DND-41 (cell line): ENCODE measurements around the gene TAOK3.

ENCODE experiments used
- EZH2 ChIP-seq: IDR thresholded peaks from 3 replicates; pipeline ENCODE4 v1.6.1; 2012; ENCODE audit warnings: borderline replicate concordance, low read depth, mild to moderate bottlenecking, moderate library complexity, low read length, inconsistent platforms; ENCODE audit not compliant: severe bottlenecking
- TF ChIP-seq, protein P1 (sequence below): IDR thresholded peaks from 2 replicates; pipeline ENCODE4 v1.5.1; 2012; ENCODE audit warnings: borderline replicate concordance, low read length, moderate library complexity, mild to moderate bottlenecking; ENCODE audit not compliant: poor library complexity, severe bottlenecking; ENCODE audit errors: extremely low read depth

DNA sequence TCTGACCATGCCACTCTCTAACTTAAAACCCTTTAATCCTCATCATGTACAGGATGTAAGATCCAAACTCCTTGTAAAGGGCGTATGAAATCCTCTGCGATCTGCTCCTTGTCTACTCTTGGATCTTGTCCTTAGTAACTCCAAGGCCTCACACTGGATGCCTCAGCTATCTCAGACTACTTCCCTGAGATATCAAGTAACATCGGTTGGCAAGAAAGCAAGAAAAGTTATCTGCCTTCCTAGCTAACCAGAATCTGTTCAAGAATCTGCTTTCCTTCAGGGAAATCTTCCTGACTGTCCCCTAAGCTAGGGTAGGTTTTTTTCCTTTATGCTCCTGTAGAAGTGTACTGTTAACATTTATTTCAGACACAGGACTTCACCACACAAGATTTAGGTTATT is 82.6 kb downstream of the TAOK3 start:
- TF ChIP-seq, protein P1, sequence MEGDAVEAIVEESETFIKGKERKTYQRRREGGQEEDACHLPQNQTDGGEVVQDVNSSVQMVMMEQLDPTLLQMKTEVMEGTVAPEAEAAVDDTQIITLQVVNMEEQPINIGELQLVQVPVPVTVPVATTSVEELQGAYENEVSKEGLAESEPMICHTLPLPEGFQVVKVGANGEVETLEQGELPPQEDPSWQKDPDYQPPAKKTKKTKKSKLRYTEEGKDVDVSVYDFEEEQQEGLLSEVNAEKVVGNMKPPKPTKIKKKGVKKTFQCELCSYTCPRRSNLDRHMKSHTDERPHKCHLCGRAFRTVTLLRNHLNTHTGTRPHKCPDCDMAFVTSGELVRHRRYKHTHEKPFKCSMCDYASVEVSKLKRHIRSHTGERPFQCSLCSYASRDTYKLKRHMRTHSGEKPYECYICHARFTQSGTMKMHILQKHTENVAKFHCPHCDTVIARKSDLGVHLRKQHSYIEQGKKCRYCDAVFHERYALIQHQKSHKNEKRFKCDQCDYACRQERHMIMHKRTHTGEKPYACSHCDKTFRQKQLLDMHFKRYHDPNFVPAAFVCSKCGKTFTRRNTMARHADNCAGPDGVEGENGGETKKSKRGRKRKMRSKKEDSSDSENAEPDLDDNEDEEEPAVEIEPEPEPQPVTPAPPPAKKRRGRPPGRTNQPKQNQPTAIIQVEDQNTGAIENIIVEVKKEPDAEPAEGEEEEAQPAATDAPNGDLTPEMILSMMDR, result no peak
- TF ChIP-seq EZH2, result no peak
